Mucosa of rectum (tissue), 2 donors: ENCODE results near the gene CDK6.

Experiments used
- H3K27ac ChIP-seq, 2 donors: one replicate each; pipeline ENCODE4 v1.7.0; 2013; ENCODE audit warnings: inconsistent platforms in 2 of 2, low read depth in 2 of 2, low read length in 2 of 2
- H3K27me3 ChIP-seq, 2 donors: one replicate each; pipeline ENCODE4 v1.7.0; 2013; ENCODE audit warnings: low read length in 2 of 2; ENCODE audit not compliant: control insufficient read depth in 2 of 2, insufficient read depth in 2 of 2
- H3K36me3 ChIP-seq, 2 donors: one replicate each; pipeline ENCODE4 v1.7.0; 2013; ENCODE audit warnings: low read length in 2 of 2; ENCODE audit not compliant: control insufficient read depth in 2 of 2, insufficient read depth in 2 of 2
- H3K4me1 ChIP-seq, 2 donors: one replicate each; pipeline ENCODE4 v1.7.0; 2013; ENCODE audit warnings: low read length in 2 of 2, mild to moderate bottlenecking in 1 of 2; ENCODE audit not compliant: control insufficient read depth in 2 of 2, insufficient read depth in 2 of 2
- H3K4me3 ChIP-seq, 2 donors: one replicate each; pipeline ENCODE4 v1.7.0; 2013; ENCODE audit warnings: low read length in 2 of 2
- H3K9ac ChIP-seq, 2 donors: one replicate each; pipeline ENCODE4 v1.7.0; 2013; ENCODE audit warnings: low read length in 2 of 2, low read depth in 1 of 2, mild to moderate bottlenecking in 1 of 2
- H3K9me3 ChIP-seq, 2 donors: one replicate each; pipeline ENCODE4 v1.7.0; 2013; ENCODE audit warnings: low read length in 2 of 2; ENCODE audit not compliant: control insufficient read depth in 2 of 2
- donor health status: healthy.
- donor health status: Normal muscosa, but diverticular disease.

CDK6 gene

DNA sequence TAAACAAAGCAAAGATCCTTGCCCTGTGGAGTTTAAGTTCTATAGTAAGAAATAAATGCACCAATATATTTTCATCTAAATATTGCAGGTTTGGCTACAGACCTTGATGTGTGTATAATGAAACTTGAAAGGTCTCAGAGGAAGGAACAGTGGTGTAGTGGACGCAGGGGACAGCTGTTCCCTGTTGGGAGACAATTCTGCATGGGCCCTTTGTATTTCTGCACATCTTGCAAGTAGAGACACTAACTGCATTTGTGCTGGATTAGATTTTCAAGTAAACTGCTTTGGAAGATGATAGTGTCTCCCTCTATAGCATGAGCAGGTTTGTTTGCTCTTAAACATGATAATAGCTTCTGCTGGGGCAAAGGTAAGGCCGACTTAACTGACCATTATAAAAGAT, 188.7 kb downstream of the CDK6 start:
- peak overlapping the region; percentile 41 to 78 for H3K27ac ChIP-seq
- H3K9ac ChIP-seq: no peak overlapping the region
- peaks cover 46 to 55% of the 10 kb centered on the region in 2 donors for H3K4me1 ChIP-seq

DNA sequence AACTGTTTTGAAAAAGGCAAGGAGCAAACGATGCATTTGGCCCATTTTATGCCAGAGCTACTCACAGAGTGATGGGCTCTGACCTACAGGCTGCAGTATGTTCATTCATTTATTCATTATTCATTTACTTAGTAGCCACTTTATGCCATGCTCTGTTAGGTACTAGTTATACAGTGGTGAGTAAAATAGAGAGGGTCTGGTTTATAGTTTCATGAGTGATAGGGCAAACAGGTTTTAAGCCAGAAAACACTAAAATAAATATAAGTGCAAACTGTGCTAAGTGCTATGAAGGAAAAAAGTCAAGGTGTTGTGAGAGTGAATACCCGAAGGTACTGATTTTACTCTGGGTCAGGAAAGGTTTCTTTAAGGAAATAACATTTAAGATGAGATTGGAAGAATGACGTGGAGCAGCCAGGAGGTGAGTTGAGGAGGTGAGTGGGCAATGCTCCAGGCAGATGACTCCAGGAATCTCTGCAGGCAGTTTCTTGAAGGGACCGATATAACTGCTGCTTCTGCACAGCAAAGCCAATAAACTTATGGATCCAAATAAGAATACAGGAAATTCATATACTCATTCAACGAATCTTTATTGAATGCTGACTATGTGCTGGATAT, 189.3 kb downstream of the CDK6 start:
- Histone ChIP-seq H3K9me3 (no peaks in the 10 kb centered on the region), H3K36me3 (no peaks in the 10 kb centered on the region), H3K4me1 (peaks cover 46 to 54% of the 10 kb centered on the region in 2 donors), H3K27ac (peak overlapping the region; percentile 78 to 81), H3K4me3 (no peak overlapping the region), H3K9ac (no peak overlapping the region), H3K27me3 (no peaks in the 10 kb centered on the region)

More for the DNA sequence above, 188.7 kb downstream of the CDK6 start:
- Histone ChIP-seq H3K27me3 (no peaks in the 10 kb centered on the region), H3K36me3 (no peaks in the 10 kb centered on the region), H3K4me3 (peak overlapping the region in 1 of 2 donors; percentile 29), H3K9me3 (no peaks in the 10 kb centered on the region)

DNA sequence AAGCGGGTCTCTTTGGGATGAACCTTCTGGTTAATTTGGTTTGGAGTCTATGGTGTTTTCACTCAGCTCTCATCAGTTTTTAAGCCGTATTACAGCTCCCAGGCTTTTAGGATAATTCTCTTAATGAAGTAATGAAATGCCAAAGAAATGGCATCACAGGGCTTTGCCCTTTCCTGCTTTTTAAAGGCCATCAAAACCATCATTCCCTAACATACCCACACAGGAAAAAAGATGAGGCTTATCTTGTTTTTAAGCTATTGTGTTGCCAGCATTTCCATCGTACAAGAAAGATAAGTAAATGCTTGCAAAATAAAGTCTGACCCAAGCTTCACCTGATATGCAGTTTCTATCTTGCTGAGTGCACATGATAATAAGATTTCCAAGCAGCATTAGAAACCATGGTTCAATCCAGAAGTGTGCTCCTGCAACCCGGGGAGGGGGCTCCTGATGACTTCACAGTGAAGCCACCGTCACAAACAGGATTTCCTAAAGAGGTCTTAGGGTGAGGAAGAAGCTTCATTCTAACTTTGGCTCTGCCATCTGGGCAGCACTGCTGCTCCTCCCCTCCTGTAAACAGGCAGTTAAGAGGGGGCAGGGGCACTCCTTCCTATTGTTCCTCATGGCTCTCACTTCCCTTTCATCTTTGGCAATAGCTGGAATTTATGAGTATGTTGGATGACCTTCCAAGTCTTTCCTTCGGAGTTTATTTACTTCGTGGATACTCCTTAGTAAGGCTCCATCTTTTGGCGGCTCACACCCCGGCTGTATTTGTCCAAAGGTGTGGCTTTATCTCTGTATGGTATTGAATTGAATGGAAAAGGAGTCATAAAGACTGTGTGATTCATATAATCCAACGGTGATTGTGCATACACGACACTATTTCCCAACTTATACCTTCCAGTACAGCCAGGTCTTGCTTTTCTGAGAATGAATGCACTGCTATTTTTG, 191.0 kb downstream of the CDK6 start:
- H3K36me3 ChIP-seq: no peaks in the 10 kb centered on the region
- H3K9me3 ChIP-seq: no peaks in the 10 kb centered on the region
- H3K4me3 ChIP-seq: peak overlapping the region; percentile 0 to 32
- H3K27me3 ChIP-seq: no peaks in the 10 kb centered on the region
- peaks cover 46 to 54% of the 10 kb centered on the region in 2 donors for H3K4me1 ChIP-seq
- peak overlapping the region; percentile 78 to 81 for H3K27ac ChIP-seq
- H3K9ac ChIP-seq: peak overlapping the region; percentile 31 to 60

- H3K36me3 ChIP-seq: no peaks in the 10 kb centered on the region
- H3K4me3 ChIP-seq: no peak overlapping the region
- H3K4me1 ChIP-seq: peaks cover 42 to 46% of the 10 kb centered on the region in 2 donors
- H3K9me3 ChIP-seq: no peaks in the 10 kb centered on the region
- H3K27ac ChIP-seq: peak overlapping the region; percentile 76 to 81
- no peaks in the 10 kb centered on the region for H3K27me3 ChIP-seq
- H3K9ac ChIP-seq: peak overlapping the region in 1 of 2 donors; percentile 31
Observed at GRCh38 chr7:92644406-92645113, 191.8 kb downstream of the CDK6 start.

GRCh38 chr7:92643821-92644220, 192.6 kb downstream of the CDK6 start:
- no peak overlapping the region for H3K4me3 ChIP-seq
- H3K9ac ChIP-seq: no peak overlapping the region
- no peaks in the 10 kb centered on the region for H3K9me3 ChIP-seq
- peaks cover 39 to 43% of the 10 kb centered on the region in 2 donors for H3K4me1 ChIP-seq
- H3K27me3 ChIP-seq: no peaks in the 10 kb centered on the region
- peak overlapping the region in 1 of 2 donors; percentile 76 for H3K27ac ChIP-seq
- H3K36me3 ChIP-seq: no peaks in the 10 kb centered on the region

DNA sequence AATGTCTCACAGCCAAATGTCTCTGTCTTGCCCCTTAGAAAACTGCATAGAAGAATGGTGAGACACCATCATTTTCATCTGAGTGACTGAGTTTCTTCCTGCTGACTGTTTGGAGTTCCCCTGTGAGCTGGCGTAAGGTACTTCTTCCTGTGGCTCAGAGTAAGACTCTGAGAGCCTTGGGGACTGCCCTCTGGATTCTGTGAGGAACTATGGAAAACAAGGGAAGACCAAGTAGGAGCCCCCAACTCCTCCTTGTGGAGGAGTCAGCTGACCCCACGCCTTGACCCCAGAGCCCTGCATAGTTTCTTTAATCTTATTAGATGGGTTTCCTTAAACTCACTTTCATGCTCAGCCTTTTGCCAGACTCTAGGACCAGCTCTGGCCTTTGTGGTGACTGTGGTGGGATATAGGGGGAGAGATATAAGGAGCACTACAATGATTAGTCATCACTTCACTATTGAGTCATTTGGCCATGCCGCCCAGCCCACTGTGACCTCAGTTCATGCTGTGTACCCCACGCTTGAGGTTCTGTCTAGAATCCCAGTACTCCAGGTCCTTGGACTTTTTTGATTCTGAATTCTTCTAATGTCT, 194.4 kb downstream of the CDK6 start:
- H3K9ac ChIP-seq: no peak overlapping the region
- peaks cover 23 to 27% of the 10 kb centered on the region in 2 donors for H3K4me1 ChIP-seq
- H3K4me3 ChIP-seq: no peak overlapping the region
- no peaks in the 10 kb centered on the region for H3K36me3 ChIP-seq
- H3K9me3 ChIP-seq: no peaks in the 10 kb centered on the region
- no peak overlapping the region for H3K27ac ChIP-seq
- H3K27me3 ChIP-seq: no peaks in the 10 kb centered on the region

DNA sequence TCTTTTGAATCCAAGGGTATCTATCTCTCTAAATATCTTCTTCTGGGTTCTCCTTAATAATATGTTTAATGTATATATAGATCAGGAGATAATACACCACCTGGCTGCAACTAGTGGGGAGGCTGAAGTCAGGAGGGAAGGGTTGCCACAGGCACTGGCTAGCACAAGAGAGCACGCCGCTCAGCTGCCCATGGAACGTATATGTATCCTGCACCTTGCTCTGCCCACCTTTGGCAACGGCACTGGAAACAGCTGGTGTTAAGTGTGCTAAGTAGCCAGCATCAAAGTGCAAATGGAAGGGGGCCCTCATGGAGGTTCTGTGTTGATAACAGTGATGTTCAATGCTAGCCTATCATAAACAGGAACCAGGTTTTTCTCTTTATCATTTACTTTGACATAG, 196.4 kb downstream of the CDK6 start:
- Histone ChIP-seq H3K27ac (no peak overlapping the region), H3K9ac (no peak overlapping the region), H3K4me3 (no peak overlapping the region), H3K4me1 (peaks cover 15 to 17% of the 10 kb centered on the region in 2 donors), H3K36me3 (no peaks in the 10 kb centered on the region), H3K27me3 (no peaks in the 10 kb centered on the region), H3K9me3 (no peaks in the 10 kb centered on the region)

DNA sequence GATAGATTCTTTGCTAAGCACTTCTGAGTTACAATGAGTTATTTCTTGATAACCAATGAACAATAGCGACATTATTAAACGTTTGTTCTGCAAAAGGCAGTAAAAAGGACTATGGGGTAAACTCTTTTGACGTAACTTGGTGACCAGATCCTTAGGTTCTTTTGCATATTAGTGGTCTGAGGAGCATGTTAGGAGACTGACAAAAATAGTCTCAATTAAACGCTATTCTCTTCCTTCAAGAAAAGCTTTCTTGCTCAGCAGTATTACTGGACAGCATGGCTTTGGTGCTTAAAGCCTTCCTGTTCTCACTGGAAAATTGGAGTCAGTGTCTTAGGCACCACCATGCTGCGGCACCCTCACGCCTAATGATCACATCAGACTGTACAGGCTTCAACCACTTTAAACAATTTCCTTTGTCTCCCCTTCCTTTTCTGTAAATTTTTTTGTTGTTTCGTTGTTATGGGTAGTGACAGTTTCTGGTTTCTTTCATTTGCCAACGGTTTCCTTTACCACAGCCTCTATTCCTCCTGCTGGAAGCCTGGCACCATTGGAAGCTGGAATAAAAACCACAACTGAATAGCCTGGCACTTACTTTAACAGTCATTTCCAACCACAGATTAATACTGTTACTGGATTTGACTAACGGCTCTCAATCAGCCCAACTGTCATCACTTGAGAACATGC, 197.0 kb downstream of the CDK6 start:
- no peak overlapping the region for H3K9ac ChIP-seq
- no peaks in the 10 kb centered on the region for H3K9me3 ChIP-seq
- H3K4me3 ChIP-seq: no peak overlapping the region
- peaks cover 14 to 17% of the 10 kb centered on the region in 2 donors for H3K4me1 ChIP-seq
- no peak overlapping the region for H3K27ac ChIP-seq
- H3K36me3 ChIP-seq: no peaks in the 10 kb centered on the region
- no peaks in the 10 kb centered on the region for H3K27me3 ChIP-seq

- H3K4me1 ChIP-seq: peaks cover 21 to 28% of the 10 kb centered on the region in 2 donors
- no peaks in the 10 kb centered on the region for H3K9me3 ChIP-seq
- no peak overlapping the region for H3K27ac ChIP-seq
- H3K36me3 ChIP-seq: no peaks in the 10 kb centered on the region
- H3K4me3 ChIP-seq: no peak overlapping the region
- no peaks in the 10 kb centered on the region for H3K27me3 ChIP-seq
- H3K9ac ChIP-seq: no peak overlapping the region
Observed at GRCh38 chr7:92636018-92636560, 200.3 kb downstream of the CDK6 start.
